ENCODE data around the gene SETD4. TPM values are rescaled to one million over a fixed set of nuclear protein-coding genes. Genes with fewer than 3 reads are reported as not detected.
A peak's percentile ranks its signal among the peaks of the same experiment; 100 is the strongest.

The SETD4 gene
- polyA plus RNA-seq, 10 donors: 11.4 to 23.9 (median 17.6) TPM

DNA sequence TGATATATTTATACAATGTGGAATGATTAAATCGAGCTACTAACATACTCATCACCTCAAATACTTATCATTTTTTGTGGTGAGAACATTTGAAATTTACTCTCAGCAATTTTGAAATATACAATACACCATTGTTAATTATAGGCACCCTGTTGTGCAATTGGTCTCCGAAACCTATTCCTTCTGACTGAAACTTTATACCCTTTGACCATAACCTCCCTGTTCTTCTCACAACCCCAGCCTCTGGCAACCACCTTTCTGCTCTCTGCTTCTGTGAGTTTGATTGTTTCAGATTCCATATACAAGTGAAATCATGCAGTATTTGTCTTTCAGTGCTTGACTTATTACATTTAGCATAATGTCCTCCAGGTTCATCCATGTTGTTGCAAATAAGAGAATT lies 49.5 kb downstream of the SETD4 start:
- DNase-seq: no peak

DNA sequence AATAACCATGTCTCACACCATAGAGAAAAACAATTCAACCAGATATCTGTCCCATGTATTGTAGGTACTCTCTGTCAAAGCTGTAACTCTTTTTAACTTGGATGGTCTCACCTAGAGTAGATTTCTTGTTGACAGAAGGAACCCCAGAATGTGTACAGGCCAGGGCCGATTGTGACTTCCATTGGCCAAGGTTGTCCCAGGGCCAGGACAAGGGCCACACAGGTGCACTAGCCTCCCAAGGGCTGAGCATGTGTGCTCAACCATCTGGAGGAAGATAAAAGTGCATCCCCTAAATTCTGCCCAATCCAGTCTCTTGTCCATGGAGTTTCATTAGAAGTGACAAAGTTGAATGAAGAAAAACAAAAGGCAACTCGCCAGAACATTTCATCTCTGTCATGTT lies 51.8 kb downstream of the SETD4 start:
- DNase-seq: no peak

- no peak for DNase-seq
Observed at GRCh38 chr21:36005879-36006400, 54.4 kb downstream of the SETD4 start.

DNA sequence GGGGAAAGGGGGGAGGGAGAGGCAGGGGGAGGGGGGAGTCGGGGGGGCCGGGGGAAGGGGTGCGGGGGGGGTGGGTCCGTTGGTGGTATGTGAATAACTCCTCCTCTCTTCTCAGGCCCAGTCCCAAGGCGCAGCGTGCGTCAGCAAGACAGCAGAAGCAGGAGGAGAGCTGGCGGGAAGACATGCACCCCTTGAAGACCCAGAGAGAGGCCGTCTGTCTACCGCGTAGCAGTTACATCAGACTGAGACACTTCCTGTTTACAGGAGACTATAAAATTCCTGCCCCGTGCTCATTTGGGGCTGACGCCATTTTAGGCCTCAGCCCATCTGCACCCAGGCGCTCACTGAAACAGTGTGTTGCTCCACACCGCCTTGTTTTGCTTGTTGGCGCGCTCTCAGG lies 55.3 kb downstream of the SETD4 start:
- DNase-seq: peak in 1 of 3 donors; percentile 12

DNA sequence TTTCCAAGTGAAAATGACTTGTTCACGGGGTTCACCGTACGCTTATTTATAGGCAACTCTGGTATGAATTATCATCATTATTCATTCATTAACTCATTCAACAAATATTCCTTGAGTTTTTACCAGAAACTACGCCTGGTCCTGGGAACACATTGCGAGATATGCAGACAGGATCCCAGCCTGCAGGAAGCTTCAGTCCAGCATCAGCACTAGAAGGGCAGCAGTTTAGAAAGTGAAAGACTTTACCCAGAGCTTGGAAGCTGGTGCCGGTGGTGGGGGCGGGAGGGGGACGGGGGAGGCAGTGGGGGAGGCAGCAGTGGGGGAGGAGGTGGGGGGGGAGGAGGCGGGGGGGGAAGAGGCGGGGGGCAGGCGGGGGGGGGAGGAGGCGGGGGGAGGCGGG lies 55.9 kb downstream of the SETD4 start:
- no peak for DNase-seq

DNA sequence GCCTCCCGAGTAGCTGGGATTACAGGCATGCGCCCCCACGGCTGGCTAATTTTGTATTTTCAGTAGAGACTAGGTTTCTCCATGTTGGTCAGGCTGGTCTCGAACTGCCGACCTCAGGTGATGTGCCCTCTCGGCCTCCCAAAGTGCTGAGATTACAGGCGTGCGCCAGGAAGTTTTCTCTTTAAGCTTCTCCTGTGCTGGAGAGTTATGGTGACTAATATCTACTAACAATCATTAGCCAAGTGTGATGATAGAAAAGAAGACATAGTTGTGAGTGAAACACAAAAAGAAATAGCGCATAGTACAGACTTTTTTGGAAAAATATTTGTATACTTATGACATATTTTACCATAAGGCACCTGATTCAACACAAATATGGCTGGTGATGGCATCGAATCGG lies 56.5 kb downstream of the SETD4 start:
- no peak for DNase-seq

GRCh38 chr21:35996217-35996616 lies 64.1 kb downstream of the SETD4 start:
- no peak for DNase-seq

DNA sequence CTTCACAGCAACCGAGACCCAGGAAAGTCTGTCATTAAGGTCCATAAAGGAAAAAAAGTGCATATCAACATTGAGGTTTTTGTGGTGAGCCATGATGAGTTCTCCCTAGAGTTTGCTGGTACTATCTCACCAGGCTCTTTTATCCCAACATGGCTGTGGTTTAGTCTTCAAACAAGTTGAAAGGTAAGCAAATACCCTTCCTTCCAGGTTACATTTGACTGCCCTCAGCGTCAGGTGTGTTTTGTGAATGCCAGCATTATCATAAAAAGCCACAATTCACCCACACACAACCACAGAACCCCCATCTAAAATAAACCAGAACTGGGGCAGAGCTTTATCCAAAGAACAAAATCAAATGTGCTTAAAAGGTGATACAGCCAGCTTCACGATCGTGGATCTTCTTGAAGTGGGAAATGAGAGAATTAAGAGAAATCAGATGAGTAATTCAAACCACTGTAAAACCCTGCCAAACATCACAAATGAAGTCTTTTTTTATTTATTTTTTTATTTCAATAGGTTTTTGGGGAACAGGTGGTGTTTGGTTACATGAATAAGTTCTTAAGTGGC lies 64.7 kb downstream of the SETD4 start:
- DNase-seq: no peak

DNA sequence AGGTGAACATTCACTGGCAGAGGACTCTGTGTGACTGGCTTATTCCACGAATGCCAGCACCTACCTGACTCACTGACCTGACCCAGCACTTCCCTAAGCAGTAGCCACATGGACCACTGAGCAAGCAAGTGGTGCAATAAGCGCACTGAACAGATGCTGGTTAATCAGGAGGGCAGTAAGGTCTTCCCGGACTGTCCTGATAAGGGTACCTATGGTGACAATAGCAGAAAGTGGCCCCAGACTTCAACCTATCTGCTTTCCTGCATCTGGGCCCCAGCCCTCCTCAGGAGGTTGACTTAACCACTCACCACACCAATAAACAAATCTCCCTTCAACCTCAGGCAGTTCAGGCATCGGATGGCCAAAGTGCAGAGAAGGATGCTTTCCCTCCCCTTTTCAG lies 65.7 kb downstream of the SETD4 start:
- no peak for DNase-seq

DNA sequence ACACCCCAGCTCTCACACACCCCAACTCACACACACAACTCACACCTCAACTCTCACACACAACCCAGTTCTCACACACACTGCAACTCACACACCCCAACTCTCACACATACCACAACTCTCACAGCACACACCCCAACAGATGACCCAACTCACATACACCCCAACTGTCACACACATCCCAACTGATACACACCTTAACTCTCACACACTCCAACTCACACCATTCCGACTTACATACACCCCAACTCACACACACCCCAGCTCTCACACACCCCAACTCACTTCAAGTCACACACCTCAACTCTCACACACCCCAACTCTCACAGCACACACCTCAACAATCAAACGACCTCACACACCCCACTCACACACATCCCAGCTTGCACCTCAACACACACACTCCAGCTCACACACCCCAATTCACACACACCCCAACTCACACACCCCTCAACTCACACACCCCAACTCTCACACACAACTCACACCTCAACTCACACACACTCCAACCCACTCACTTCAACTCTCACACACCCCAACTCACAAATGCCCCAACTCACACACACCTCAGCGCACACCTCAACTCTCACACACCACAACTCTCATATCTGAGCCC lies 66.3 kb downstream of the SETD4 start:
- DNase-seq: no peak

DNA sequence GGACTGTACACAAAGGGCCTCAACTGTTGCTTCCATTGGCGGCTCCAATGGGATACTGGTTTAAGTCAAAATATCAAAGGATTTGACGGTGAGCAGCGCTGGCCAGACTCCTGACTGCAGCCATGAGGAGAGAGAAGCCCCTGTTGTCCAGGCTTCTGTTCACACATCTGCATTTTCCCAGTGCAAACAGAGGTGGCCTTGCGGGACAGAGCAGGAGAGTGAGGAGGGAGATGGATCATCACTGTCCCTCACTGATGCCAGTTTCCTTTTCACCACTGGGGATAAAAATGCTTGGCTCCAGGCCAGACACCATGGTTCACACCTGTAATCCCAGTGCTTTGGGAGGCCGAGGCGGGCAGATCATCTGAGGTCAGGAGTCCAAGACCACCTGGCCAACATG lies 69.2 kb downstream of the SETD4 start:
- no peak for DNase-seq

DNA sequence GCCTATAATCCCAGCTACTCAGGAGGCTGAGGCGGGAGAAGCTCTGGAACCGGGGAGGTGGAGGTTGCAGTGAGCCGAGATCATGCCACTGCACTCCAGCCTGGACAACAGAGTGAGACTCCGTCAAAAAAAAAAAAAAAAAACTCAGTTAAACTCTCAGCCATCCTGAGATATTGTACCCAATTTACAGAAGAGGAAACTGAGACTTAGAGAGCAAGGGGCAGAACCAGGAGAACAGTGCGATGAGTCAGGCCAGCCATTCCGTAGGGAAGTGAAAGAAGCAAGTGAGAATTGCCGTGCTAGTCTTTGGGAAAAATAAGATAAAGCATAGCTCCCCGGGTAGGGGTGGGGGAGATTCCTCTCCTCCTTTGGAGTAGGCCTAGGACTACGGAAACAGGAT lies 69.7 kb downstream of the SETD4 start:
- DNase-seq: no peak

DNA sequence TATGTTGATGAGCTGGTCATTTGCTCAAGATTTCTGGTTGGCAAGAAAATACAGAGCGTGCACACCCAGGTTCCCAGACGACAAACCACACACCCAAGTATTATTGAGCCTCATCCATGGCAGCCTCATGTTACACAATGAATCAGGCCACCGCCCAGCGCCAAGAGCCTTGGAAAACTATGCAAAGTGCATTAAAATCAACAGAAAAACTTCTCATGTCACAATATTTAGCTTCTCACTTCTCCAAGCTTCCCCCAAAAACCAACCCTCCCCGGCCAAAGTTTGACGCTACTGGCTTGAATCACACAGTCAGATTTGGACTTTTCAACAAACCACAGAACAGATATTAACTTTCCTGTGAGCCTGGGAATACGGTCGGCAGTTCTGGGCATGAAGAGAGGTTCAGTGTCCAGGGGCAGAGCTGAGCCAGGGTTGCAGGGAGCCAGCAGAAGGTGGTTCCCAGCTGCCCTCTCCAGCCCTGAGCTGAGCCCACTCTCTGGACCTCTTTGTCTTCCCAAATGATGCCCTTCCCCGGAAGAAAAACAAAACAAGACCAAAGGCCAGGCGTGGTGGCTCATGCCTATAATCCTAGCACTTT lies 71.1 kb downstream of the SETD4 start:
- DNase-seq: peak in 2 of 3 donors; percentile 25 to 55

GRCh38 chr21:35988416-35989137 lies 71.7 kb downstream of the SETD4 start:
- DNase-seq: peak in 1 of 3 donors; percentile 12

GRCh38 chr21:35987475-35987874 lies 72.9 kb downstream of the SETD4 start:
- no peak for DNase-seq

- DNase-seq: no peak
Observed at GRCh38 chr21:35984654-35985361, 75.5 kb downstream of the SETD4 start.

Other genes starting within 250 kb of the SETD4 start
- 10 to 100 TPM in 9 of 10 donors, 1 to 10 TPM in 1; 9.8 to 24.3 (median 21.4) TPM for gene CBR1, start 9.5 kb upstream of the SETD4 start, polyA plus RNA-seq (ENCODE audit: insufficient read length in 10 of 10)
- 1 to 10 TPM; 1.7 to 4.7 (median 3.0) TPM for gene CBR3, start 74.6 kb upstream of the SETD4 start, polyA plus RNA-seq (ENCODE audit: insufficient read length in 10 of 10)
- 1 to 10 TPM; 4.7 to 9.4 (median 6.9) TPM for gene DOP1B, start 96.3 kb upstream of the SETD4 start, polyA plus RNA-seq (ENCODE audit: insufficient read length in 10 of 10)

Measured in muscle of back (tissue), 11 donors.